Natural killer cell (primary cell): ENCODE measurements around the gene TGFB1. TPM values are rescaled to one million over a fixed set of nuclear protein-coding genes. Genes with fewer than 3 reads are reported as not detected.
A peak's percentile ranks its signal among the peaks of the same experiment; 100 is the strongest.

Experiments used
- ATAC-seq, 3 donors: fragments of 150-1000 bp in 2 of 3; fragments of 200-7000 bp in 1 of 3; cut with Tn5 transposase; 1 replicate in 1 of 3; 2 replicates in 2 of 3; pipeline ENCODE4 v1.10.0; 2021; ENCODE audit warnings: mild to moderate bottlenecking in 2 of 3, moderate library complexity in 2 of 3
- DNase-seq, 2 donors: peaks; one replicate each; pipeline versions ENCODE4 v3.0.0 to v3.0.0-alpha.2; 2013 to 2021; ENCODE audit warnings: mixed read lengths in 1 of 2
- H3K27ac ChIP-seq: one replicate; pipeline ENCODE4 v1.5.1; 2013; ENCODE audit warnings: mild to moderate bottlenecking, low read length
- H3K27me3 ChIP-seq: one replicate; pipeline ENCODE4 v1.6.1; 2013; ENCODE audit warnings: low read length; ENCODE audit not compliant: control insufficient read depth, insufficient read depth
- H3K36me3 ChIP-seq: one replicate; pipeline ENCODE4 v1.6.1; 2013; ENCODE audit warnings: low read length; ENCODE audit not compliant: control insufficient read depth, insufficient read depth
- H3K4me1 ChIP-seq: one replicate; pipeline ENCODE4 v1.6.1; 2013; ENCODE audit warnings: low read length; ENCODE audit not compliant: control insufficient read depth, insufficient read depth
- H3K4me3 ChIP-seq: one replicate; pipeline ENCODE4 v1.5.1; 2013; ENCODE audit warnings: low read length
- H3K9me3 ChIP-seq: one replicate; pipeline ENCODE4 v1.6.1; 2013; ENCODE audit warnings: low read length; ENCODE audit not compliant: control insufficient read depth, insufficient read depth
- H3K27ac Mint-ChIP-seq, 2 donors: one replicate each; pipeline ENCODE4 v1.8.0; 2022; ENCODE audit warnings: mild to moderate bottlenecking in 2 of 2, mixed read lengths in 2 of 2, moderate library complexity in 1 of 2
- H3K27me3 Mint-ChIP-seq, 2 donors: one replicate each; pipeline ENCODE4 v1.8.0; 2022; ENCODE audit warnings: low read depth in 2 of 2, mixed read lengths in 2 of 2
- H3K36me3 Mint-ChIP-seq: one replicate; pipeline ENCODE4 v1.8.0; 2022; ENCODE audit warnings: mixed read lengths
- H3K4me1 Mint-ChIP-seq, 2 donors: one replicate each; pipeline ENCODE4 v1.8.0; 2022; ENCODE audit warnings: mixed read lengths in 2 of 2
- H3K4me3 Mint-ChIP-seq: one replicate; pipeline ENCODE4 v1.8.0; 2022; ENCODE audit warnings: mild to moderate bottlenecking, moderate library complexity, mixed read lengths
- H3K9me3 Mint-ChIP-seq, 2 donors: one replicate each; pipeline ENCODE4 v1.8.0; 2022; ENCODE audit warnings: mixed read lengths in 2 of 2
- WGBS: methylation state at CpG from one replicate; pipeline ENCODE4 v1.1.7; 2013; ENCODE audit warnings: missing lambda C conversion rate; ENCODE audit not compliant: insufficient coverage; 5-methylcytosine and 5-hydroxymethylcytosine counted together
- intact Hi-C: fragments of 100-400 bp; cut with micrococcal nuclease; formaldehyde crosslinking; loops from one replicate; pipeline ENCODE4 v1.14.2; 2022
- total RNA-seq, 4 donors: library from RNA; stranded (reverse); fragments of 120-200 nt in 1 of 4; gene quantifications; one replicate each; pipeline versions ENCODE4 v1.2.3 to v1.2.4, GENCODE V29; 2013 to 2022
- TF ChIP-seq, protein P1 (sequence below): fragments of 200-600 bp; IDR thresholded peaks from one replicate; pipeline ENCODE4 v1.8.0; 2022; ENCODE audit warnings: antibody characterized with exemption

The TGFB1 gene
- total RNA-seq, 3 donors from 2014 or later (not counting 1 experiment from before 2014, with no cell fraction given), result 682 to 761 (median 729) TPM

DNA sequence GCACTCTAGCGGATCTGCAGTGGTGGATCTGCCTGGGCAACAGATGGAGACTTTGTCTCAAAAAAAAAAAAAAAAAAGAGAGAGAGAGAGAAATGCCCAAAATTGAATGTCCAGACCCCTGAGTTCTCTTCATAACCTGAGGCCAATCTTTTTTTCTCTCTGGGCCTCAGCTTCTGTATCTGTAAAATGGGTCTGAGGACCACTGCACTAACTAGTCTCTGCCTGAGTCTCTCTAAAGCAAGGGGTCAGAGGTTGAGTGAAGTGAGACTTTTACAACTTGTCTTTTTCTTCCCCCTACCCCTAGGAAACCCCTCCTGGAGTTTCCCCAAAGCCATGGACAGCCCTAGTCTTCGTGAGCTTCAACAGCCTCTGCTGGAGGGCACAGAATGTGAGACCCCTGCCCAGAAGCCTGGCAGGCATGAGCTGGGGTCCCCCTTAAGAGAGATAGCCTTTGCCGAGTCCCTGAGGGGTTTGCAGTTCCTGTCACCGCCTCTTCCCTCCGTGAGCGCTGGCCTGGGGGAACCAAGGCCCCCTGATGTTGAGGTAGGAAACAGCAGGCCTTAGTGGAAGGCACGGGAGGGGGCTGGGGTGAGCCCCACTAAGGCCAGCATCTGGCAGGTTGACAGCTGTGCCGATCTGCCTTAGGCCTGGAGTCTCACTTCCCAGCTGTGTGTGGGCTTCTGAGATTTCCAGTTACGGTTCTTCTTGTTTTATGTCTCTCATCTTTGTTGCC, 24.4 kb upstream of the TGFB1 start:
- Mint-ChIP-seq H3K36me3 (no peaks in the 10 kb centered on the region), H3K4me1 (peaks cover 9 to 24% of the 10 kb centered on the region in 2 donors), H3K27me3 (no peaks in the 10 kb centered on the region), H3K4me3 (no peak overlapping the region), H3K27ac (peak overlapping the region in 1 of 2 donors; percentile 72), H3K9me3 (no peaks in the 10 kb centered on the region)
- H3K36me3 ChIP-seq, result no peaks in the 10 kb centered on the region
- intact Hi-C loops, result no loop called here
- no peaks in the 10 kb centered on the region for H3K27me3 ChIP-seq
- WGBS, result 45% methylated on average over 9 of the region's 9 CpGs
- DNase-seq (peak in 1 of 2 donors; percentile 51), ATAC-seq (peak; percentile 21 to 57 (median 48))
- H3K4me3 ChIP-seq, result no peak overlapping the region
- TF ChIP-seq, protein P1, sequence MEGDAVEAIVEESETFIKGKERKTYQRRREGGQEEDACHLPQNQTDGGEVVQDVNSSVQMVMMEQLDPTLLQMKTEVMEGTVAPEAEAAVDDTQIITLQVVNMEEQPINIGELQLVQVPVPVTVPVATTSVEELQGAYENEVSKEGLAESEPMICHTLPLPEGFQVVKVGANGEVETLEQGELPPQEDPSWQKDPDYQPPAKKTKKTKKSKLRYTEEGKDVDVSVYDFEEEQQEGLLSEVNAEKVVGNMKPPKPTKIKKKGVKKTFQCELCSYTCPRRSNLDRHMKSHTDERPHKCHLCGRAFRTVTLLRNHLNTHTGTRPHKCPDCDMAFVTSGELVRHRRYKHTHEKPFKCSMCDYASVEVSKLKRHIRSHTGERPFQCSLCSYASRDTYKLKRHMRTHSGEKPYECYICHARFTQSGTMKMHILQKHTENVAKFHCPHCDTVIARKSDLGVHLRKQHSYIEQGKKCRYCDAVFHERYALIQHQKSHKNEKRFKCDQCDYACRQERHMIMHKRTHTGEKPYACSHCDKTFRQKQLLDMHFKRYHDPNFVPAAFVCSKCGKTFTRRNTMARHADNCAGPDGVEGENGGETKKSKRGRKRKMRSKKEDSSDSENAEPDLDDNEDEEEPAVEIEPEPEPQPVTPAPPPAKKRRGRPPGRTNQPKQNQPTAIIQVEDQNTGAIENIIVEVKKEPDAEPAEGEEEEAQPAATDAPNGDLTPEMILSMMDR, result no peak
- H3K9me3 ChIP-seq, result no peaks in the 10 kb centered on the region
- H3K27ac ChIP-seq, result no peak overlapping the region
- H3K4me1 ChIP-seq, result peaks cover 19% of the 10 kb centered on the region

DNA sequence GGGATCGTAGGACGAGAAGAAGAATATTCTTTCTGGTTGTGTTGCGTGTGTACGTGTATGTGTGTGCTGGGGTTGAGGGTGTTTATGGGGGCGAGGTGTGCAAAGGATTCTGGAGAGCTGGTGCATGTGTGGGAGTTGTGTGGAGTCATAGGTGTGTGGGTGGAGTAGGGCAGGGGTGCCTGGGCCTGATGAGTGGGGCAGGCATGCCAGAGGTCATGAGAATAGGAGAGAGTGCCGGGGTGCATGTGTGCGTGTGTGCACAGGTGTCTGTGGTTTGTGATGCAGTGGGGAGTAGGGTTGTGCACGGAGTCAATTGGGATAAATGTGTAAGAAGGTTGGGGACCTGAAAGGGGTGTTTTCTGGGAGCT, 23.3 kb upstream of the TGFB1 start:
- DNase-seq (no peak), ATAC-seq (peak in 1 of 3 donors; percentile 27)
- Histone ChIP-seq H3K27me3 (no peaks in the 10 kb centered on the region), H3K9me3 (no peaks in the 10 kb centered on the region), H3K4me3 (peak overlapping the region; percentile 53), H3K27ac (no peak overlapping the region), H3K4me1 (peaks cover 19% of the 10 kb centered on the region), H3K36me3 (no peaks in the 10 kb centered on the region)
- intact Hi-C loops, result no loop called here
- H3K4me3 Mint-ChIP-seq, result peak overlapping the region; percentile 78
- H3K27ac Mint-ChIP-seq, result peak overlapping the region; percentile 11 to 19
- no peaks in the 10 kb centered on the region for H3K36me3 Mint-ChIP-seq
- 75% methylated on average over 8 of the region's 8 CpGs for WGBS
- no peaks in the 10 kb centered on the region for H3K9me3 Mint-ChIP-seq
- H3K27me3 Mint-ChIP-seq, result no peaks in the 10 kb centered on the region
- TF ChIP-seq, protein P1, result no peak
- peaks cover 9 to 24% of the 10 kb centered on the region in 2 donors for H3K4me1 Mint-ChIP-seq

DNA sequence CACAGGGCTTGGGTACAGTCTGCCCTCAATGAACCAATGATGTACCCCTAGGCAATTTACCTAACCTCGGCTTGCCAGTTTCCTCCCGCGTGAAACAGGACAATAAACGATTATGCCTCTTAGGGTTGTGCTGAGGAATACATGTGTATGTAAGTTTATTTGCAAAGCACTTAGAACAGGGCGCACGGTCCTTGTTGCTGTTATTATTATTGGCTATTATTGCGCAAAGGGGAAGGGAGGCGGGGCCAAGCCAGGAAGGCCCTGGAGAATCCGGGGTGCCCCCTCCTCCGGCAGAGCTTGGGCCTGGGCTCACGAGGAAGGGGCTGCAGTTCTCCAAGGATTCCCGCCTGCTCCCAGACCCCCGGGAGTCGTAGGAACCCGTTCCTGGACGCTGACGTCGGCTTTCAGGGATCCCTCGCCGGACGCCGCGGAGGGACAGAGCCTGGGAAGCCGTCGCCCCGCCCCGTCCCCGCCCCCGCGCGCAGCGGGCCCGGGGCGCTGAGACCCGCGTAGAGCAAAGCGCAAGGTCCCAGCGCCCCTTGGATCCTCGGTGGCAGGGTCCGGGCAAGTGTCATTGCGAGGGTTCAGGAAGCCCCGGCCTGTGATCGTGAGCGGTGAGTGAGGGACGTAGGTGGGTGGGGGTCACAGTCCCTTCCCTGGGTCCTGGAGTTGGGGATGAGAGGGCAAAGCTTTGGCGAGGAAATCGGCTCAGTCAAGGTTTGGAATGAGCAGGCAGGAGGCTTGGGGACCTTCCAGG, 22.7 kb upstream of the TGFB1 start, which contains the start of gene TMEM91:
Gene TMEM91 (plus strand): TSS at position 293 of the 757 bp plus-strand sequence. CDS start 1,777 bp downstream, outside the sequence.
- TF ChIP-seq, protein P1, result no peak
- peak in 1 of 2 donors; percentile 43 for DNase-seq
- Mint-ChIP-seq H3K27me3 (no peaks in the 10 kb centered on the region), H3K4me1 (peaks cover 9 to 26% of the 10 kb centered on the region in 2 donors), H3K9me3 (no peaks in the 10 kb centered on the region), H3K4me3 (peak within 1 kb of the TSS; percentile 78), H3K36me3 (no peaks in the 10 kb centered on the region), H3K27ac (peak within 1 kb of the TSS; percentile 11 to 19)
- Histone ChIP-seq H3K4me1 (peaks cover 19% of the 10 kb centered on the region), H3K4me3 (peak within 1 kb of the TSS; percentile 53), H3K36me3 (no peaks in the 10 kb centered on the region), H3K9me3 (no peaks in the 10 kb centered on the region), H3K27me3 (no peaks in the 10 kb centered on the region), H3K27ac (no peak within 1 kb of the TSS)
- 8% methylated on average over 47 of the region's 47 CpGs for WGBS
- intact Hi-C loops, result no loop called here
- peak; percentile 39 to 73 (median 65) for ATAC-seq
